ENCODE measurements around the gene KAT5.
"Not testable (repeated sequence)": the region's sequence is repeated elsewhere in the genome, so short reads cannot be mapped to it uniquely, and the experiment has no call there.

KAT5 gene

DNA sequence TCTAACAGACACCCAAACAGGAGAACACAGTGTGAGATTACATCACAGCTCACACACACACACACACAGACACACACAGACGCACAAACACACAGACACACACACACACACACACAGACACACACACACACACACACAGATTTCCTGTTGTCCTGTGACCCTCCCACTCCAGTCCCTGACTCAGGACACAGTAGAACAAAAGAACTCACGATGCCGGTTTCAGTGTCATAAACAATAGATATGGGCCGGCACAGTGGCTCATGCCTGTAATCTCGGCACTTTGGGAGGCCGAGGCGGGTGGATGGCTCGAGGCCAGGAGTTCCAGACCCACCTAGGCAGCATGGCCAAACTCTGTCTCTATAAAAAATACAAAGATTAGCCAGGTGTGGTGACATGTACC, 13.8 kb upstream of the KAT5 start:
- TF ChIP-seq, protein P1, sequence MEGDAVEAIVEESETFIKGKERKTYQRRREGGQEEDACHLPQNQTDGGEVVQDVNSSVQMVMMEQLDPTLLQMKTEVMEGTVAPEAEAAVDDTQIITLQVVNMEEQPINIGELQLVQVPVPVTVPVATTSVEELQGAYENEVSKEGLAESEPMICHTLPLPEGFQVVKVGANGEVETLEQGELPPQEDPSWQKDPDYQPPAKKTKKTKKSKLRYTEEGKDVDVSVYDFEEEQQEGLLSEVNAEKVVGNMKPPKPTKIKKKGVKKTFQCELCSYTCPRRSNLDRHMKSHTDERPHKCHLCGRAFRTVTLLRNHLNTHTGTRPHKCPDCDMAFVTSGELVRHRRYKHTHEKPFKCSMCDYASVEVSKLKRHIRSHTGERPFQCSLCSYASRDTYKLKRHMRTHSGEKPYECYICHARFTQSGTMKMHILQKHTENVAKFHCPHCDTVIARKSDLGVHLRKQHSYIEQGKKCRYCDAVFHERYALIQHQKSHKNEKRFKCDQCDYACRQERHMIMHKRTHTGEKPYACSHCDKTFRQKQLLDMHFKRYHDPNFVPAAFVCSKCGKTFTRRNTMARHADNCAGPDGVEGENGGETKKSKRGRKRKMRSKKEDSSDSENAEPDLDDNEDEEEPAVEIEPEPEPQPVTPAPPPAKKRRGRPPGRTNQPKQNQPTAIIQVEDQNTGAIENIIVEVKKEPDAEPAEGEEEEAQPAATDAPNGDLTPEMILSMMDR (IDR thresholded peaks at IDR 0.05; ENCODE audit: control extremely low read depth, extremely low read depth, low read depth, missing control alignments) = no peak
- ChIA-PET CTCF (no interaction called here), POLR2A (interaction anchor here (0.7 kb wide), 1 partner anchor 80 kb away, joined by 6 read pairs; no protein-coding TSS in a partner anchor)
- no peak for DNase-seq (ENCODE audit: extremely low spot score)

DNA sequence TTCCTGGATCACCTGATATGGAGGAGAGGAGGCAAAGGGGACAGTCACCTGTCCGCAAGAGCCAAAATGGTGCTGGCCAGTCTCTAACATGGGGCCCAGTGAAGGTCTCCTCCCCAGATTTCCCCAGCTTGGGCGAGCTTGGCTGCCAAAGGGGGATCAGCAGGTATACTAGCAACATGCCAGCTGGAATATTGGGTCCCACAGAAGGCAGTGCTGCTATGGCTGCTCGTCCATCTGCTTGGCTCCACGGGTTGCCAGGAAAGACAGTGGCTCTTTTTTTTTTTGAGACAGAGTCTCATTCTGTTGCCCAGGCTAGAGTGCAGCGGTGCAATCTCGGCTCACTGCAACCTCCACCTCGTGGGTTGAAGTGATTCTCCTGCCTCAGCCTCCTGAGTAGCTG, 12.7 kb upstream of the KAT5 start:
- TF ChIP-seq, protein P1 (IDR thresholded peaks at IDR 0.05; ENCODE audit: control extremely low read depth, extremely low read depth, low read depth, missing control alignments) = no peak
- DNase-seq (ENCODE audit: extremely low spot score) = no peak
- POLR2A ChIA-PET = no interaction called here
- CTCF ChIA-PET = no interaction called here

DNA sequence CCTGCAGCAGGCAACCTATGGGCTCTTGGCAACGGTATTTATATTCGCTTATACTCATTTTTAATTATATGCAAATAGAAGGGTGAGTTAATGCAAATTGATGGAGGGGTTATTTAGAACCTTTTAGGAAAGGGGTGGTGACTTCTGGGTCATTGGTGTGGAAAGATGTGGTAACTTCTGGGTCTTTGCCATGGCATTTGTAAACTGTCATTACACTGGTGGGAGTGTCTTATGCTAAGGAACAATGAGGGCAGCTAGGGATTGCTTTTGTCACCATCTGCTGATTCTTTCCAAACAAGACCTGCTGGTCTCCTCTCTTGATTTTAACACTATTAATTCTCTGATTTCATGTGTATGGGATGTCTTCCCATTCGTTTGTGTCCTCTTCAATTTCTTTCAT, 11.7 kb upstream of the KAT5 start:
- CTCF ChIA-PET = interaction anchor here (0.7 kb wide), 1 partner anchor 11 kb away, joined by 3 read pairs; the partner anchor contains the start of gene KAT5
- POLR2A ChIA-PET = no interaction called here
- DNase-seq (ENCODE audit: extremely low spot score) = no peak
- TF ChIP-seq, protein P1 (IDR thresholded peaks at IDR 0.05; ENCODE audit: control extremely low read depth, extremely low read depth, low read depth, missing control alignments) = no peak

DNA sequence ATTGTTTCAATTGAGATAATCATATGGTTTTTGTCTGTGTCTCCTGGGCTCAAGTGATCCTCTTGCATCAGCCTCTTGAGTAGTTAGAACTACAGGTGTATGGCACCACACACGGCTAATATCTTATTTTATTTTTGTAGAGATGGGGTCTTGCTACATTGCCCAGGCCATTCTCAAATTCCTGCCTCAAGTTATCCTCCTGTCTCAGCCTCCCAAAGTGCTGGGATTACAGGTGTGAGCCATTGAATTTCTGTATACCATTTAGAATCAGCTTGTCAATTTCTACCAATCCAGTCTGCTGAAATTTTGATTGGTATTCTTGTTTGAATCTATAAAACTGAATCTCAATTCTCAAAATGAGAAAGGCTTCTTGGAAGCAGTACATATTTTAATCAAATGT, 10.4 kb upstream of the KAT5 start:
- no peak for DNase-seq (ENCODE audit: extremely low spot score)
- ChIA-PET POLR2A (no interaction called here), CTCF (interaction anchor here (1.2 kb wide), 1 partner anchor 343 kb away, joined by 3 read pairs; no protein-coding TSS in a partner anchor)
- TF ChIP-seq, protein P1 (IDR thresholded peaks at IDR 0.05; ENCODE audit: control extremely low read depth, extremely low read depth, low read depth, missing control alignments) = no peak

DNA sequence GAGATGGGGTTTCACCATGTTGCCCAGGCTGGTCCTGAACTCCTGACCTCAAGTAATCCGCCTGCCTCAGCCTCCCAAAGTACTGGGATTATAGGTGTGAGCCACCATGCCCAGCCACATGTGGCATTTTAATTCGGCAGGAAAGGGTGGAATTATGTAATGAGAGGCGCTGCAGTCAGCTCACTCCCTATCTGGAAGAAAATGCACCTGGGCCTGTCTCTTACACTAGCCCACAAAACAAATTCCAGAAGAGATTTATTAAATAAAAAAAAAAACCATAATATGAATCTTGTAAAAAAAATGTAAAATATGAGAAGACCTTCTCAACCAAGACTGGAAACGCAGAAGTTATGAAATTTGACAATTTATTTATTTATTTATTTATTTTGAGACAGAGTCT, 8.2 kb upstream of the KAT5 start:
- CTCF ChIA-PET = interaction anchor here (1.0 to 3.6 kb wide), 4 partner anchors 14 to 319 kb away, joined by 3 to 12 read pairs (median 3); partner anchors contain the start of gene RNASEH2C
- POLR2A ChIA-PET = no interaction called here
- no peak for DNase-seq (ENCODE audit: extremely low spot score)
- TF ChIP-seq, protein P1 (IDR thresholded peaks at IDR 0.05; ENCODE audit: control extremely low read depth, extremely low read depth, low read depth, missing control alignments) = no peak

DNA sequence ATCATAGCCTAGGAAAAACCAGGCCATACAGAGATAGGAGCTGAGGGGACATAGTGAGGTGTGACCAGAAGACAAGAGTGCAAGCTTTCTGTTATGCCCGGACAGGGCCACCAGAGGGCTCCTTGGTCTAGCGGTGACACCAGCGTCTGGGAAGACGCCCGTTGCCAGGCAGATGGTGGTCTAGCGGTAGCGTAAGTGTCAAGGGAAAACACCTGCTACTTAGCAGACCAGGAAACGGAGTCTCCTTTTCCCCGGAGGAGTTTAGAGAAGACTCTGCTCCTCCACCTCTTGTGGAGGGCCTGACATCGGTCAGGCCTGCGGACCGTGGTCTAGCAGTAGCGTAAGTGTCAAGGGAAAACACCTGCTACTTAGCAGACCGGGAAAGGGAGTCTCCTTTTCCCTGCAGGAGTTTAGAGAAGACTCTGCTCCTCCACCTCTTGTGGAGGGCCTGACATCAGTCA, 5.7 kb upstream of the KAT5 start:
- CTCF ChIA-PET = interaction anchor here (0.6 to 3.7 kb wide), 20 partner anchors 9 to 552 kb away, joined by 3 to 20 read pairs (median 6); partner anchors contain the start of genes AP5B1 and RNASEH2C
- peak; percentile 38 for DNase-seq (ENCODE audit: extremely low spot score)
- POLR2A ChIA-PET = not testable (repeated sequence)
- TF ChIP-seq, protein P1 (IDR thresholded peaks at IDR 0.05; ENCODE audit: control extremely low read depth, extremely low read depth, low read depth, missing control alignments) = peak; percentile 47

DNA sequence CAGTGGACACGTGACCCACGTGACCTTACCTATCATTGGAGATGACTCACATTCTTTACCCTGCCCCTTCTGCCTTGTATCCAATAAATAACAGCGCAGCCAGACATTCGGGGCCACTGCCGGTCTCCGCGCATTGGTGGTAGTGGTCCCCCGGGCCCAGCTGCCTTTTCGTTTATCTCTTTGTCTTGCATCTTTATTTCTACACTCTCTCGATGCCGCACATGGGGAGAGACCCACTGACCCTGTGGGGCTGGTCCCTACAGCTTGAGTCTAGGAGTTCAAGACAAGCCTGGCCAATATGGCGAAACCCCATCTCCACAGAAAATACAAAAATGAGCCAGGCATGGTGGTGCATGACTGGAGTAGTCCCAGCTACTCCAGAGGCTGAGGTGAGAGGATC, 5.0 kb upstream of the KAT5 start:
- DNase-seq (ENCODE audit: extremely low spot score); POLR2A ChIA-PET: not testable (repeated sequence)
- CTCF ChIA-PET = interaction anchor here (0.7 to 3.7 kb wide), 9 partner anchors 12 to 338 kb away, joined by 3 to 20 read pairs (median 7); partner anchors contain the start of genes AP5B1, CCDC85B and RNASEH2C
